HEK293 (cell line): ENCODE results near the gene PCNA.

ENCODE experiments used
- CTCF ChIA-PET: fragments of 350-600 bp; formaldehyde crosslinking; extraction: SDS; loops from one replicate; lab custom pipeline; 2021; ENCODE audit warnings: antibody characterized with exemption; lab: Yijun Ruan, JAX
- POLR2A ChIA-PET: fragments of 300-600 bp; formaldehyde crosslinking; extraction: SDS; loops from one replicate; lab custom pipeline; 2020; ENCODE audit warnings: antibody characterized with exemption, inconsistent platforms; lab: Yijun Ruan, JAX
- H3K27ac ChIP-seq: fragments of 200-500 bp; sonication (Bioruptor generic); 2 replicates; pipeline ENCODE4 v1.5.1; 2014; ENCODE audit warnings: low read depth, low read length, control low read depth, inconsistent platforms; ENCODE audit errors: extremely low read depth
- H3K36me3 ChIP-seq, 2 experiments: fragments of 200-500 bp in 1 of 2; sonication (Bioruptor generic) in 1 of 2; 1 replicate in 1 of 2; 2 replicates in 1 of 2; pipeline ENCODE4 v1.5.1; 2014 to 2017; ENCODE audit warnings: inconsistent platforms in 2 of 2, low read length in 2 of 2; ENCODE audit not compliant: control insufficient read depth in 2 of 2, insufficient read depth in 1 of 2
- H3K4me1 ChIP-seq: fragments of 200-500 bp; sonication (Bioruptor generic); 2 replicates; pipeline ENCODE4 v1.5.1; 2014; ENCODE audit warnings: mild to moderate bottlenecking, low read length, inconsistent platforms; ENCODE audit not compliant: control insufficient read depth, insufficient read depth
- H3K4me3 ChIP-seq: 2 replicates; pipeline ENCODE4 v1.5.1; 2011; ENCODE audit warnings: low read depth, mild to moderate bottlenecking, control low read depth, low read length, moderate library complexity
- H3K9me3 ChIP-seq: fragments of 200-500 bp; sonication (Bioruptor generic); 2 replicates; pipeline ENCODE4 v1.5.1; 2014; ENCODE audit warnings: low read depth, low read length, inconsistent platforms; ENCODE audit not compliant: control insufficient read depth, insufficient read depth
- ATF2 ChIP-seq: fragments of 450-650 bp; formaldehyde crosslinking; IDR thresholded peaks from 2 replicates; pipeline ENCODE4 v1.5.1; 2016; ENCODE audit warnings: missing biosample characterization, missing genetic modification characterization, low read depth
- ZFHX2 ChIP-seq: fragments of 450-650 bp; formaldehyde crosslinking; conservative IDR thresholded peaks from 2 replicates; pipeline ENCODE4 v1.5.1; 2016; ENCODE audit warnings: missing biosample characterization, missing genetic modification characterization
- ZFP41 ChIP-seq: fragments of 450-650 bp; formaldehyde crosslinking; IDR thresholded peaks from 2 replicates; pipeline ENCODE4 v1.5.1; 2016; ENCODE audit warnings: missing biosample characterization, missing genetic modification characterization, borderline replicate concordance
- ZNF292 ChIP-seq: fragments of 450-650 bp; formaldehyde crosslinking; IDR thresholded peaks from 2 replicates; pipeline ENCODE4 v1.5.1; 2016; ENCODE audit warnings: low read depth, missing biosample characterization, missing genetic modification characterization, borderline replicate concordance
- ZNF324 ChIP-seq: fragments of 450-650 bp; formaldehyde crosslinking; IDR thresholded peaks from 2 replicates; pipeline ENCODE4 v1.5.1; 2016; ENCODE audit warnings: missing biosample characterization, missing genetic modification characterization
- ZNF366 ChIP-seq: fragments of 450-650 bp; formaldehyde crosslinking; conservative IDR thresholded peaks from 2 replicates; pipeline ENCODE4 v1.5.1; 2016; ENCODE audit warnings: missing biosample characterization, missing genetic modification characterization
- ZNF394 ChIP-seq: fragments of 450-650 bp; formaldehyde crosslinking; IDR thresholded peaks from 2 replicates; pipeline ENCODE4 v1.5.1; 2016; ENCODE audit warnings: missing biosample characterization, missing genetic modification characterization, mild to moderate bottlenecking, moderate library complexity, borderline replicate concordance
- ZNF398 ChIP-seq: fragments of 450-650 bp; formaldehyde crosslinking; IDR thresholded peaks from 2 replicates; pipeline ENCODE4 v1.5.1; 2017; ENCODE audit warnings: missing biosample characterization, missing genetic modification characterization
- ZNF416 ChIP-seq: fragments of 450-650 bp; formaldehyde crosslinking; IDR thresholded peaks from 2 replicates; pipeline ENCODE4 v1.5.1; 2016; ENCODE audit warnings: missing biosample characterization, missing genetic modification characterization
- ZNF423 ChIP-seq: fragments of 450-650 bp; formaldehyde crosslinking; IDR thresholded peaks from 2 replicates; pipeline ENCODE4 v1.5.1; 2016; ENCODE audit warnings: missing biosample characterization, missing genetic modification characterization
- ZNF426 ChIP-seq: fragments of 450-650 bp; formaldehyde crosslinking; IDR thresholded peaks from 2 replicates; pipeline ENCODE4 v1.5.1; 2017; ENCODE audit warnings: missing biosample characterization, missing genetic modification characterization, mild to moderate bottlenecking, inconsistent platforms, moderate library complexity
- ZNF449 ChIP-seq: fragments of 450-650 bp; formaldehyde crosslinking; IDR thresholded peaks from 2 replicates; pipeline ENCODE4 v1.5.1; 2017; ENCODE audit warnings: missing biosample characterization, mild to moderate bottlenecking, missing genetic modification characterization, moderate library complexity
- ZNF548 ChIP-seq: fragments of 450-650 bp; formaldehyde crosslinking; IDR thresholded peaks from 2 replicates; pipeline ENCODE4 v1.5.1; 2016; ENCODE audit warnings: missing biosample characterization, missing genetic modification characterization
- ZNF560 ChIP-seq: fragments of 450-650 bp; formaldehyde crosslinking; IDR thresholded peaks from 2 replicates; pipeline ENCODE4 v1.5.1; 2017; ENCODE audit warnings: missing biosample characterization, missing genetic modification characterization, borderline replicate concordance
- ZNF585B ChIP-seq: fragments of 450-650 bp; formaldehyde crosslinking; IDR thresholded peaks from 2 replicates; pipeline ENCODE4 v1.5.1; 2016; ENCODE audit warnings: missing biosample characterization, missing genetic modification characterization
- ZNF596 ChIP-seq: fragments of 450-650 bp; IDR thresholded peaks from 2 replicates; pipeline ENCODE4 v1.5.0; 2018; ENCODE audit warnings: missing biosample characterization, mild to moderate bottlenecking, missing genetic modification characterization, moderate library complexity
- ZNF600 ChIP-seq: fragments of 450-650 bp; formaldehyde crosslinking; IDR thresholded peaks from 2 replicates; pipeline ENCODE4 v1.5.1; 2016; ENCODE audit warnings: missing biosample characterization, missing genetic modification characterization
- ZNF621 ChIP-seq: fragments of 450-650 bp; formaldehyde crosslinking; IDR thresholded peaks from 2 replicates; pipeline ENCODE4 v1.5.1; 2017; ENCODE audit warnings: missing biosample characterization, missing genetic modification characterization
- ZNF639 ChIP-seq: fragments of 450-650 bp; formaldehyde crosslinking; IDR thresholded peaks from 2 replicates; pipeline ENCODE4 v1.5.1; 2016; ENCODE audit warnings: missing biosample characterization, missing genetic modification characterization
- ZNF660 ChIP-seq: fragments of 450-650 bp; IDR thresholded peaks from 2 replicates; pipeline ENCODE4 v1.5.1; 2018; ENCODE audit warnings: missing biosample characterization, mild to moderate bottlenecking, missing genetic modification characterization
- ZNF692 ChIP-seq: fragments of 450-650 bp; formaldehyde crosslinking; IDR thresholded peaks from 2 replicates; pipeline ENCODE4 v1.5.1; 2016; ENCODE audit warnings: missing biosample characterization, missing genetic modification characterization
- ZNF777 ChIP-seq: fragments of 450-650 bp; formaldehyde crosslinking; IDR thresholded peaks from 2 replicates; pipeline ENCODE4 v1.5.1; 2017; ENCODE audit warnings: missing biosample characterization, missing genetic modification characterization, borderline replicate concordance
- ZSCAN16 ChIP-seq: fragments of 450-650 bp; formaldehyde crosslinking; IDR thresholded peaks from 2 replicates; pipeline ENCODE4 v1.5.1; 2016; ENCODE audit warnings: missing biosample characterization, missing genetic modification characterization

Gene PCNA

GRCh38 chr20:5164645-5165625, 45.2 kb upstream of the PCNA start:
- Histone ChIP-seq H3K27ac (no peak overlapping the region), H3K36me3 (peaks cover 0 to 2% of the 10 kb centered on the region in 2 experiments; a peak in 1 of 3 replicates), H3K4me1 (peaks cover 8% of the 10 kb centered on the region), H3K4me3 (no peak overlapping the region), H3K9me3 (no peaks in the 10 kb centered on the region)
- TF ChIP-seq ATF2 (tag by site-specific recombination): peak; percentile 84
- TF ChIP-seq ZNF449 (tag by site-specific recombination): peak; percentile 38; the same call in 1 of the 2 replicates
- TF ChIP-seq ZNF324: no peak
- no peak for TF ChIP-seq ZNF639
- no peak for TF ChIP-seq ZNF560 (tag by site-specific recombination)
- no peak for TF ChIP-seq ZFP41 (tag by site-specific recombination)
- no peak for TF ChIP-seq ZNF660 (tag by site-specific recombination)
- peak; percentile 91 for TF ChIP-seq ZSCAN16
- no peak for TF ChIP-seq ZNF423
- TF ChIP-seq ZNF366 (tag by site-specific recombination): peak; percentile 38; the same call in 1 of the 2 replicates
- TF ChIP-seq ZNF600 (tag by site-specific recombination): peak; percentile 62
- CTCF ChIA-PET: interaction anchor here (0.7 to 2.5 kb wide), 3 partner anchors 10 to 39 kb away, joined by 4 to 9 read pairs (median 5); partner anchors contain the start of gene CDS2
- POLR2A ChIA-PET: interaction anchor here (1.3 kb wide), 1 partner anchor 38 kb away, joined by 3 read pairs; the partner anchor contains the start of gene CDS2

GRCh38 chr20:5161536-5162164, 41.9 kb upstream of the PCNA start:
- H3K27ac ChIP-seq: no peak overlapping the region
- ChIA-PET CTCF (interaction anchor here (0.7 to 1.8 kb wide), 3 partner anchors 35 to 61 kb away, joined by 3 to 6 read pairs (median 4); no protein-coding TSS in a partner anchor), POLR2A (no interaction called here)
- H3K36me3 ChIP-seq: no peaks in the 10 kb centered on the region; a peak in 1 of 3 replicates
- H3K4me3 ChIP-seq: no peak overlapping the region
- H3K9me3 ChIP-seq: no peaks in the 10 kb centered on the region
- H3K4me1 ChIP-seq: no peaks in the 10 kb centered on the region; the same call in 1 of the 2 replicates
- no peak for TF ChIP-seq ZNF398 (tag by site-specific recombination)
- no peak for TF ChIP-seq ZFHX2
- TF ChIP-seq ZNF621: no peak
- TF ChIP-seq ZNF292 (tag by site-specific recombination): no peak
- no peak for TF ChIP-seq ZNF426 (tag by site-specific recombination)
- no peak for TF ChIP-seq ZNF596 (tag by site-specific recombination)
- no peak for TF ChIP-seq ZNF560 (tag by site-specific recombination)
- no peak for TF ChIP-seq ZNF692 (tag by site-specific recombination)
- TF ChIP-seq ZNF548 (tag by site-specific recombination): no peak
- no peak for TF ChIP-seq ZNF585B (tag by site-specific recombination)
- no peak for TF ChIP-seq ZNF394
- TF ChIP-seq ZNF416 (tag by site-specific recombination): no peak
- TF ChIP-seq ZNF777 (tag by site-specific recombination): no peak
